Heart left ventricle (tissue), 13 donors: ENCODE data around the gene PDE6A.

ENCODE experiments used
- POLR2A ChIP-seq, 2 donors: fragments of 450-650 bp; IDR thresholded peaks; one replicate each; pipeline ENCODE4 v1.6.1; 2017; ENCODE audit warnings: antibody characterized with exemption in 2 of 2, mild to moderate bottlenecking in 2 of 2, moderate library complexity in 2 of 2
- TF ChIP-seq, protein P1 (sequence below), 12 donors: fragments of 200-600 bp; sonication (generic) in 4 of 12; IDR thresholded peaks; one replicate each; pipeline versions ENCODE4 v1.5.0 to v1.8.0; 2018 to 2022; ENCODE audit warnings: antibody characterized with exemption in 12 of 12, mild to moderate bottlenecking in 5 of 12
- donor health status: ischemic (EF 13 %, LVEDD 7.1; RV severe dilation, severe dysfunction).
- donor health status: DM: no; HTN: yes; CAD: no.
- donor health status: DM: no; HTN: no; CAD: no.
- donor health status: ischemic (EF 25% LVEDD 6.9; RV normal size, moderate dysfunction).
- donor health status: ischemic (EF 25% LVEDD 5.7; RV mildly dilated, moderate dysfunction).
- donor health status: ischemic (EF 35%, LVEDD 5.7; RV mildly dilated, moderate dysfunction).
- donor health status: nonischemic (EF 11% LVEDD 7.7; RV severe dilation, severe dysfunction).
- donor health status: DM: yes; HTN: yes; CAD: no.
- donor health status: PGD.
- donor health status: ischemic (EF 29% LVEDD 5.4; RV normal size, mild dysfunction).
- donor health status: nonischemic (EF 23%, LVEDD 6.1; RV moderate dilation, normal function).

GRCh38 chr5:149962601-149963300, 18.2 kb upstream of the PDE6A start:
- TF ChIP-seq, protein P1, sequence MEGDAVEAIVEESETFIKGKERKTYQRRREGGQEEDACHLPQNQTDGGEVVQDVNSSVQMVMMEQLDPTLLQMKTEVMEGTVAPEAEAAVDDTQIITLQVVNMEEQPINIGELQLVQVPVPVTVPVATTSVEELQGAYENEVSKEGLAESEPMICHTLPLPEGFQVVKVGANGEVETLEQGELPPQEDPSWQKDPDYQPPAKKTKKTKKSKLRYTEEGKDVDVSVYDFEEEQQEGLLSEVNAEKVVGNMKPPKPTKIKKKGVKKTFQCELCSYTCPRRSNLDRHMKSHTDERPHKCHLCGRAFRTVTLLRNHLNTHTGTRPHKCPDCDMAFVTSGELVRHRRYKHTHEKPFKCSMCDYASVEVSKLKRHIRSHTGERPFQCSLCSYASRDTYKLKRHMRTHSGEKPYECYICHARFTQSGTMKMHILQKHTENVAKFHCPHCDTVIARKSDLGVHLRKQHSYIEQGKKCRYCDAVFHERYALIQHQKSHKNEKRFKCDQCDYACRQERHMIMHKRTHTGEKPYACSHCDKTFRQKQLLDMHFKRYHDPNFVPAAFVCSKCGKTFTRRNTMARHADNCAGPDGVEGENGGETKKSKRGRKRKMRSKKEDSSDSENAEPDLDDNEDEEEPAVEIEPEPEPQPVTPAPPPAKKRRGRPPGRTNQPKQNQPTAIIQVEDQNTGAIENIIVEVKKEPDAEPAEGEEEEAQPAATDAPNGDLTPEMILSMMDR (IDR thresholded peaks at IDR 0.05) = no peak
- TF ChIP-seq POLR2A (IDR thresholded peaks at IDR 0.05) = no peak
